ENCODE results near the gene ZMIZ1. TPM values are rescaled to one million over a fixed set of nuclear protein-coding genes. Genes with fewer than 3 reads are reported as not detected.

The ZMIZ1 gene
- total and polyA plus RNA-seq, 2 experiments from 2014 or later, result 9.2 to 30.9 TPM

DNA sequence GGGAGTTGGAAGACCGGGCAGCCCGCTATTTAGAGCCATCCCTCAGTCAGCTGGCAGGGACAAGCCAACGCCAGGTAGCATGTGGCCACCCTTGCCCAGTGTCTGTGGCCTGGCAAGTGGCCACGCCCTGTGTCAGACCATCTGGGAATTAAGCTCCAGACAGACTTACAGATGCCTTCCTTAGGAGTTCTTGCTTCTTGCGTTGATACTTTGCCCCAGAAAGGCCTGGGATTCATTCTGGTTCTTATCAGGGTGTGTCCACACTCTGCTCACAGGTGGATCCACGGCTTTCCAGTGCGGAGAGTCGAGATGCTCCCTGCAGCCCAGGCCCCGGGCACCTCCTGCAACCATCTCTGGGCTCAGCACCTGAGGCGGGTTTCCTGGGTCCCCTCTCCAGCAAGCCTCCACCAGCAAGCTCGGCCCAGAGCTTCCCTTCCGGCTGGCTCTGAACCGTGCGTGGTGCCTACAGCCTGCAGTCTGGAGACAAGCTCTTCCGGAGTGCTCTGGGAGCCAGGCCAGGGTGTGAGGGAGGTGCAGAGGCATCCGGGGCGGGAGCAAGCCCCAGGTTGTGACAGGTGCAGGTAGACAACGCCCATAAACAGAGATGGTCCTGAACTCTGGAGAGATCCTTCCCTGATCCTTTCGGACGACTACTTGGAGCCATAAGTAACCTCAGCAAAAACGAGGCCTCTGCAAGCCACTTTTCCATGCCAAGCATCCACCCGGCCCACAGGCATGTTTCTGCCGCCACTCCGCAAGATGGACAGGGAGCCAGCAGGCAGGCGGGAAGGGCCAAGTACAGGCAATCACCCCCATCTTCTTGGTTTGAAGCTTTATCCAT, 246.2 kb downstream of the ZMIZ1 start:
- Mint-ChIP-seq H3K9me3 (peaks cover 3% of the 10 kb centered on the region; the same call in 1 of the 3 replicates), H3K4me3 (no peak overlapping the region), H3K27me3 (ENCODE audit: insufficient read depth, low read depth, poor library complexity) (peaks cover 43% of the 10 kb centered on the region), H3K27ac (no peak overlapping the region; the same call in 1 of the 2 replicates), H3K36me3 (ENCODE audit: low read depth) (peaks cover 7% of the 10 kb centered on the region; the same call in 2 of the 3 replicates), H3K4me1 (peaks cover 36% of the 10 kb centered on the region)
- peaks cover 18% of the 10 kb centered on the region for H3K4me1 ChIP-seq (ENCODE audit: insufficient read depth)
- H3K9me2 ChIP-seq (ENCODE audit: insufficient read depth), result no peaks in the 10 kb centered on the region
- H3K4me3 ChIP-seq, result no peak overlapping the region
- no peak for TF ChIP-seq NANOG (IDR thresholded peaks at IDR 0.05; ENCODE audit: borderline replicate concordance)
- no peak for TF ChIP-seq STAT1 (IDR thresholded peaks at IDR 0.05; ENCODE audit: unreplicated experiment)
- TF ChIP-seq JUNB (IDR thresholded peaks at IDR 0.05; ENCODE audit: unreplicated experiment), result no peak
- TF ChIP-seq, protein P1, sequence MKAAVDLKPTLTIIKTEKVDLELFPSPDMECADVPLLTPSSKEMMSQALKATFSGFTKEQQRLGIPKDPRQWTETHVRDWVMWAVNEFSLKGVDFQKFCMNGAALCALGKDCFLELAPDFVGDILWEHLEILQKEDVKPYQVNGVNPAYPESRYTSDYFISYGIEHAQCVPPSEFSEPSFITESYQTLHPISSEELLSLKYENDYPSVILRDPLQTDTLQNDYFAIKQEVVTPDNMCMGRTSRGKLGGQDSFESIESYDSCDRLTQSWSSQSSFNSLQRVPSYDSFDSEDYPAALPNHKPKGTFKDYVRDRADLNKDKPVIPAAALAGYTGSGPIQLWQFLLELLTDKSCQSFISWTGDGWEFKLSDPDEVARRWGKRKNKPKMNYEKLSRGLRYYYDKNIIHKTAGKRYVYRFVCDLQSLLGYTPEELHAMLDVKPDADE (IDR thresholded peaks at IDR 0.05), result no peak
- TF ChIP-seq EZH2 (IDR thresholded peaks at IDR 0.05; ENCODE audit: low read depth, unreplicated experiment), result no peak
- no peak for TF ChIP-seq POLR2AphosphoS5 (IDR thresholded peaks at IDR 0.05; ENCODE audit: low read depth)
- TF ChIP-seq REST (IDR thresholded peaks at IDR 0.05; ENCODE audit: unreplicated experiment), result no peak
- no peak for TF ChIP-seq CREB1 (CRISPR knock-in tag; IDR thresholded peaks at IDR 0.05; ENCODE audit: low read depth)
- no peak for TF ChIP-seq ZNF462 (CRISPR knock-in tag; IDR thresholded peaks at IDR 0.05)
- TF ChIP-seq, protein P2, sequence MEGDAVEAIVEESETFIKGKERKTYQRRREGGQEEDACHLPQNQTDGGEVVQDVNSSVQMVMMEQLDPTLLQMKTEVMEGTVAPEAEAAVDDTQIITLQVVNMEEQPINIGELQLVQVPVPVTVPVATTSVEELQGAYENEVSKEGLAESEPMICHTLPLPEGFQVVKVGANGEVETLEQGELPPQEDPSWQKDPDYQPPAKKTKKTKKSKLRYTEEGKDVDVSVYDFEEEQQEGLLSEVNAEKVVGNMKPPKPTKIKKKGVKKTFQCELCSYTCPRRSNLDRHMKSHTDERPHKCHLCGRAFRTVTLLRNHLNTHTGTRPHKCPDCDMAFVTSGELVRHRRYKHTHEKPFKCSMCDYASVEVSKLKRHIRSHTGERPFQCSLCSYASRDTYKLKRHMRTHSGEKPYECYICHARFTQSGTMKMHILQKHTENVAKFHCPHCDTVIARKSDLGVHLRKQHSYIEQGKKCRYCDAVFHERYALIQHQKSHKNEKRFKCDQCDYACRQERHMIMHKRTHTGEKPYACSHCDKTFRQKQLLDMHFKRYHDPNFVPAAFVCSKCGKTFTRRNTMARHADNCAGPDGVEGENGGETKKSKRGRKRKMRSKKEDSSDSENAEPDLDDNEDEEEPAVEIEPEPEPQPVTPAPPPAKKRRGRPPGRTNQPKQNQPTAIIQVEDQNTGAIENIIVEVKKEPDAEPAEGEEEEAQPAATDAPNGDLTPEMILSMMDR (conservative IDR thresholded peaks at IDR 0.05; ENCODE audit: low read depth in 2 of 2), result no peak
- TF ChIP-seq ZNF114 (CRISPR knock-in tag; IDR thresholded peaks at IDR 0.05), result no peak
- H3K27ac ChIP-seq (ENCODE audit: low read depth), result no peak overlapping the region
- no peak overlapping the region for H2AFZ ChIP-seq
- H3F3A ChIP-seq (replicated peaks; ENCODE audit: low read depth), result no peaks in the 10 kb centered on the region
- no peak for ATAC-seq
- H4K20me1 ChIP-seq (replicated peaks; ENCODE audit: insufficient read depth), result no peaks in the 10 kb centered on the region
- no peak overlapping the region for H3K4me2 ChIP-seq
- H3K79me2 ChIP-seq (replicated peaks; ENCODE audit: insufficient read depth), result no peaks in the 10 kb centered on the region
- no peak for DNase-seq (ENCODE audit: low spot score)
- no peaks in the 10 kb centered on the region for H3K36me3 ChIP-seq (ENCODE audit: insufficient read depth)
- no peaks in the 10 kb centered on the region for H3K27me3 ChIP-seq (ENCODE audit: insufficient read depth)

Data from GM23338 (cell line).